Activated gamma-delta T cell treated with Interleukin-2 at 50 U/mL for 16 hours (primary cell): ENCODE measurements around the gene SIX6.

Source experiments
- DNase-seq: peaks from one replicate; pipeline ENCODE4 v3.0.0-alpha.2; 2020

Gene SIX6

DNA sequence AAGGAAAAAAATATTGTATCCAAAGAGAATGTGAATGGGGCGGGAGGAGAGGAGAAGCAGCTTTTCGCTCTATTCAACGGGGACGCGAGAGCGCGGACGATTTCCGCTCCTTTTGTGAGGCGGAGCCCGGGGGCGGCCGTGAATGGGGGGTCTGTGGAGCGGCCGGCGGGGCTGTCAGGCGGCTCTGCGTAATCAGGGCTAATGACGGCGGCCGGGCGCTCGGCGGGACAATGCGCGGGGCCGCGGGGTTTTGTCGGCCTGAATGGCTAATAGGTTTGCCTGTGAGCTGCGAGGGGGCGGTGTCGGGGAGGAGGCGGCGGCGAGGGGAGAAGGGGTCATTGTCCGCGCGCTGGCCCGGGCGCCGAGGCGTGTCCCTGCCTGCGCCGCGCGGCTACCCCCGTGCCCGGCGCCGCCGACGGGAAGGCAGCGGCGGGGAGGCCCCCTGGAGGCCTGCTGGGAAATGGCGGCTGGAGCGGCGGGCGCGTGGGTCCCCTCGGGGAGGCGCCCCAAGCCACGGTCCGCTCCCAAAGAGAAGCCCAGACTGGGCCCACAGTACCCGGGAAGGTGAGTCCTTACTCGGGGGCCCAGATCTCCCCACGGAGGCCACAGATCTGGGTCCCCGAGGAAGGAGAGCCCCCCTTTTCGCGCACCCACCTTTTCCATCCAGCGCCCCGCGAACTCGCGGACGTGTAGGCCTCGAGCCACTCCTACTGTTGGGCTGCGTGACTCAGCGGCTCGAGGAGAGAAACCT lies 6.0 kb downstream of the SIX6 start:
- no peak for DNase-seq

GRCh38 chr14:60515511-60516289 lies 6.8 kb downstream of the SIX6 start:
- DNase-seq: no peak

GRCh38 chr14:60532442-60532841 lies 23.5 kb downstream of the SIX6 start:
- DNase-seq: no peak

DNA sequence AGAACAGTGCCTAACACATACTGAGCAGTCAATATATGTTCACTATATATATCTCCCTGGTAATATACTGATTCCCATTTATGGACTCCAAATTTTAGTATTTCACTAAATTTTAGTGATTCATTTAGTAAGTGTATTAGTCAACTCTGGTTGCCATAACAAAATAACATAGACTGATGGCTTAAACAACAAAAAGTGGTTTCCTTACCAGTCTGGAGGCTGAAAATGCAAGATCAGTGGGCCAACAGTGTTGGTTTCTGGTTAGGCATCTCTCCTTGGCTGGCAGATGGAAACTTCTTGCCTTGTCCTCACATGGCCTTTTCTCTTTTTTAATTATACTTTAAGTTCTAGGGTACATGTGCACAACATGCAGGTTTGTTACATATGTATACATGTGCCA lies 28.7 kb downstream of the SIX6 start:
- no peak for DNase-seq

DNA sequence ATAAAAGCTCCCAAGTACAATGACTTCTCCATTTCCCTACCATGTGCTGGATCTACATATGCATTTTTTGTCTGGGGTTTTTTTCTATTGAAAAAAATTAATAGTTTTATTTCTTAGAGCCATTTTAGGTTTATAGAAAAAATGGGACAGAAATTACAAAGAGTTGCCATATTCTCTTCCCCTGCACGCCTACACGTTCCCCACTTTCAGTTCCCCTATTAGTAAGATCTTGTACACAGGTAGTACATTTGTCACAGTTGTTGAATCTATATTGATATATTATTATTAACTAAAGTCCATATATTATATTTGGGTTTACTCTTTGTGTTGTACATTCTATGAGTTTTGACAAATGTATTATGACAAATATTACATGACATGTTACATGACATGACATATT lies 35.7 kb downstream of the SIX6 start:
- DNase-seq: no peak

GRCh38 chr14:60553808-60554207 lies 44.9 kb downstream of the SIX6 start:
- DNase-seq: no peak

- DNase-seq: no peak
These were observed 53.1 kb downstream of the SIX6 start for GRCh38 chr14:60561845-60562746.
